HG02759 (cell line): Measurements from ENCODE around the gene TMEM245.

Source experiments
- ATAC-seq: cut with Tn5 transposase; IDR thresholded peaks from one replicate; pipeline ENCODE4 v1.9.1; 2021; ENCODE audit warnings: mild to moderate bottlenecking, moderate library complexity; ENCODE audit not compliant: unreplicated experiment

TMEM245 gene

GRCh38 chr9:109107402-109108240 lies 12.1 kb downstream of the TMEM245 start:
- no peak for ATAC-seq

GRCh38 chr9:109101810-109102209 lies 17.9 kb downstream of the TMEM245 start:
- peak; percentile 82 for ATAC-seq

- ATAC-seq = no peak
These were observed 18.5 kb downstream of the TMEM245 start for GRCh38 chr9:109101202-109101595.

DNA sequence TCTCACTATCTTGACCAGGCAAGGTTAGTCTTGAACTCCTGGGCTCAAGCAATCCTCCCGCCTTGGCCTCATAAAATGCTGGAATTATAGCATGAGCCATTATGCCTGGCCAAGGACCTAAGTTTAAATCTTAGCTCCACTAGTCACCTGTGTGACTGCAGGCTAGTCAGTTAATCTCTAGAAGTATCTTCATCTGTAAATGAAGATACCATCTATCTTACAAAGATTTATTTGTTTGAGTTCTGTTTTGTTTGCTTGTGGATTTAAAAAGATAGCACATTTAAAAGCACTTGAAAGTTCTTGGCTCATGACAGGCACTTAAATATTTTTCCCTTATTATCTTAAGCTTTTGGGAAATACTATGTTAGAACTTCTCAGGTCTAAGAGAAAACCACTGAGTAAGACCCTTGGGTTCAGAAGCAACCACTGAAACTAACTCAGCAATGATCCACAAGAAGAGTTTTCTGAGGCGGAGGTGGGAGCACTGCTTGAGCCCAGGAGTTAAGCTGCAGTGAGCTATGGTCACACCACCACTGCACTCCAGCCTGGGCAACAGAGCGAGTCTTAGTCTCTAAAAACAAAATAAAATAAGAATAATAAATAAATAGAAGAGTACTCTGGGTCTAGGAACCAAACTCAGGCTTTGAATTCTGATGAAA lies 19.1 kb downstream of the TMEM245 start:
- ATAC-seq = no peak

DNA sequence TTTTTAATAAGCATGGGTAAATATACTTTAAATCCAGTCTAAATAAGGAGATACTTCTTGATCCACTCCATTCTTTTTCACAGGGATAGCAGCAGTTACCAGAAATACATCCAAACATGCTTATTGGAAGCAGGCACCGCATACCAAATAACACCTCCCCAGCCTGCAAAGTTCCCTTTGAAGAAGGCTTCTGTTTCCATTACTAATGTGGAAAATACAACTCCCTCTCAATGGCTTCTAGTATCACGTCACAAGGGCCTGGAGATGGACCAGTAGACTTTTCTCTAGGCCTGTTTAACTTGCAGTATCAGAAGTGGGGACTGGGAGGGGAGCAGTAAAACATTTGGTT lies 20.8 kb downstream of the TMEM245 start:
- no peak for ATAC-seq

- no peak for ATAC-seq
These were observed 21.4 kb downstream of the TMEM245 start for GRCh38 chr9:109098171-109098959.

DNA sequence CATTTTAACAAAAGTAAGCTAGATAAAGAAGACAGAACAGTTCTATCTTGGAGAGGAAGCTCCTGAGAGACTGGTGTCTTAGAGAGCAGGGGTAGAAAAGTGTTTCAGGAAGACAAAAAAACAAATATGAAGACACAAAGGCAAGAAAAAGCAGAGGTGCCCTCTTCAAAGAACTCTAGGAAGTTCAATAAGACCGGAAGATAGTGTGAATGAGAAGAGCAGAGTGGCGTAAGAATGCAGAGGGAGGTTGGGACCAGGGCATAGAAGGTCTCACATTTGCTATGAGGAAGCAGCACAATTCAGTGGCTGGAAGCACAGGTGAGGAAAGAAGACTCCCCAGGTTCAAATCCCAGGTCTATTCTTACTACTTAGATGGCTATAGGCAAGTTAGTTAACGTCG lies 22.6 kb downstream of the TMEM245 start:
- no peak for ATAC-seq

DNA sequence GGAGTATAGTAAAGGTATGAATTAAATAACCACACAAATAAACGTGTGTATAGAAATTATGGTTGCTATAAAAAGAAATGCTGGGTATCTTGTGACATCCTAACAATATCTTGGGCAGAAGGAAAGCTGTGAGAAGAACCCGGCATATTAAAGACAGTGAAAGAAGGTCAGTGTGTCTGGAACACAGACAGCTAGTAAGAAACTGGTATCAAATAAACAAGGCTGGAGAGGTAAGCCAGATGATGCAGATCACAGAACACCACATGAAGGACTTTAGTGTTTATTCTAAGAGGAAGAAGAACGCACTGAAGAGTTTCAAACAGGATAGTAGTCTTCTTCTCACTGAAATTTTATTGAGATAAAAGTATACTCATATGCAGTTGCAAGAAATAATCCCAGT lies 24.4 kb downstream of the TMEM245 start:
- no peak for ATAC-seq

GRCh38 chr9:109094268-109094667 lies 25.5 kb downstream of the TMEM245 start:
- no peak for ATAC-seq

- ATAC-seq = no peak
These were observed 27.2 kb downstream of the TMEM245 start for GRCh38 chr9:109092587-109092986.

GRCh38 chr9:109092051-109092580 lies 27.6 kb downstream of the TMEM245 start:
- ATAC-seq = no peak

DNA sequence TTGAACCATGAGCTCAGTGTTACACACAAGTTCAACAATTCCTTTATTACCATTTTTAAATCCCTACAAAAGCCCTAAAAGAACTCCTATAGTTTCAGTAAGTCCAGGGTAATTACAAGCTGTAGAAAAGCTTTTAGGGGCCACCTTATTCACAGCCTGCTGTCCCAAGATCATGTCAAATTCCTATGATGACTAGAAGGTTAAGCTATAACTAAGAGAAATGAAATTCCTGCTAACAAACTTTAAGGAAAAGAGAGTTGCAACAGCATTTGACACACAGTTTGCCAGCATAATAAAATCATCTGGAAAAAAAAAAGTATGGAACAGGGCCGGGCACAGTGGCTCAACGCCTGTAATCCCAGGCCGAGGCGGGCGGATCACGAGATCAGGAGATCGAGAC lies 31.5 kb downstream of the TMEM245 start:
- no peak for ATAC-seq

- no peak for ATAC-seq
These were observed 32.0 kb downstream of the TMEM245 start for GRCh38 chr9:109087795-109088194.

DNA sequence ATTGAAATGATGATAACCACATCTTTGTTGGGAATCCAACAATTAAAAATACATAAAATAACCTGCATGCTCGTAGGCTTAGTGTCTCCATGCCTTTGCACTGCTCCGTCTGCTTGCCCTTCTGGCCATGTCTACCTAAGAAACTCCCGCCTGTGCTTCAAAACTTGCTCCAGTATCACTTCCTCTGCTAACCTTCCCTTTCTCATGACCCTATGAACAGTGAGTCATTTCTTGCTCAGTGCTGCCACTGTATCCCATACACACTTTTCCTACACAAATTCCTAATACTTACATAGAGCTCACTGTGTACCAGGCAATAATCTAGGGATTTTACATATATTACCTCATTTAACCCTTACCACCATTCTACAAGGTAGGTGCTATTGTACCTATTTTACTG lies 33.5 kb downstream of the TMEM245 start:
- peak; percentile 86 for ATAC-seq

DNA sequence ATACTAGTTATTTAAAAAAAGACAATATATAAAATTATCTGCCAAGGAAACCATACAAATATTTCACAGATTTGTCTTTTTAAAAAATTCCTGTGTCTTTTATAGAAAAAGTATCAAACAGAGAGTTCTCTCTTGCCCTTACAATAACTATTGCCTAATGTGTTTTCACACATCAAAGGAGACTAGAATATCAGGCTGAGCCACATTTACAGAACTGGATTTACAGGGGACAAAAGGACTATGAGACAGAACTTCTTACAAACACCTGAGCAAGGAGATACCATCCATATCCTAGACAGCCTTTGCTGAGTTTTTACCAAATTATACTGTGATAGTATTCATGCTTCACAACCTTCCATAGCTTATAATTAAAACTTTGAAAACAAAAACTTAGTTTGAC lies 34.2 kb downstream of the TMEM245 start:
- no peak for ATAC-seq

DNA sequence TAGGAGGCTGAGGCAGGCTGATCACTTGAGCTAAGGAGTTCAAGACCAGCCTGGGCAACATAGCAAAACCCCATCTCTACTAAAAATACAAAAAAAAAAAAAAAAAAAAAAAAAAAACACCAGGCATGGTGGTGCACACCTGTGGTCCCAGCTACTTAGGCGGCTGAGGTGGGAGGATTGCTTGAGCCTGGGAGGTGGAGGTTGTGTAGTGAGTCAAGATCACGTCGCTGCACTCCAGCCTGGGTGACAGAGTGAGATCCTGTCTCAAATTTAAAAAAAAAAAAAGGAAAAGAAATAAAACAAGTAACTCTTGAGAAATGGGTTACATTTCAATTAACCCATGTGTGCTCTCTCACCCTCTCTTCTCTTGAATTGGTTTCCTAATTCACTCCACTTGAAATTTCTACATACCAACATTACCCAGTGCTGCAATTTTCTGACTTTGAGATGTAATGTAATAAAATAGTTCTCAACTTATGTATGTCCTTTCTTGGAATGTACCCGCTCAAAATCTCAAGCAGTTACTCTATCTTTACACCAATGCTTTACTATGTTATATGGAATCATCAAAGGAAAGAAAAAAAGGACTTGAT lies 35.8 kb downstream of the TMEM245 start:
- no peak for ATAC-seq

DNA sequence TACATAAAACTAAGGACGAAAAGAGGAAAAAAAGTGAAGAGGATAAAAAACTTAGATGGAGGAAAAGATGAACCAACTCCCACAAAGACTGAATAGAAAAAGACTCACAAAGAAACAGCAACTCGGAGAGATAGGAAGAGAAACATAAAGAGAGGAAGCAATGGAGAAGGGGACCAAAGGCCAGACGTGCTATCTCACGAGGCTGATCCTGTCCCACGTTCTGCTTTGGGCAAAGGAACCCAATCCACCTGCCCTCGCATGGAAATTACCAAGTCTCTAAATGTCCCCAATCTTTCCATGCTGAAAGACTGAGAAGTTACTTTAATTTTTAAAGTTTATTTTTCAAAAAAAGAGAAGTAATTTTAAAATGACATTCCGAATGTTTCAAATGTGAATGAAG lies 36.6 kb downstream of the TMEM245 start:
- no peak for ATAC-seq

DNA sequence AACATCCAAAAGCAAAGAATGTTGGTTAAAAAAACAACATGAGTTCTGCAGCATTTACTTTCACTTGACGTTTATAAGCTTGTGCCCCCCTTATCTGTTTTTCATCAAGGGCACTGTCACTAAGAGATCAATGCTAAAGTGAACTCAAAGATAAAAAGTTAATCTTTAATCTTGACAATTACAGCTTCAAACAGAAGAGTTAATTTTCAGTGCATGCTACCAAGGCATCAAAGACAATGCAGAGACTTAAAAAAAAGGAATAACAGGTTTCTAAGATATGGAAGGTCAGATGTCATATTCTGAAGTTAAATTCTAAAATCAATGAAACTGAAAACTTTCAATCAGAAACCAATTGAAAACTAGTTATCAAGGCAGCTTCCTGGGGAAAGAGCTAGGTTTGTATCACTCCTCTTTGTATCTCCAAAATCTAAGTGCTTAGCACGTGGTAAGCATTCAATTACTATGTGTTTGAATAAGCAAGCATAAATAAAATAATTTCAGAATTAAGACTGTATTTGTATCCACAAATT lies 37.6 kb downstream of the TMEM245 start:
- ATAC-seq = no peak

DNA sequence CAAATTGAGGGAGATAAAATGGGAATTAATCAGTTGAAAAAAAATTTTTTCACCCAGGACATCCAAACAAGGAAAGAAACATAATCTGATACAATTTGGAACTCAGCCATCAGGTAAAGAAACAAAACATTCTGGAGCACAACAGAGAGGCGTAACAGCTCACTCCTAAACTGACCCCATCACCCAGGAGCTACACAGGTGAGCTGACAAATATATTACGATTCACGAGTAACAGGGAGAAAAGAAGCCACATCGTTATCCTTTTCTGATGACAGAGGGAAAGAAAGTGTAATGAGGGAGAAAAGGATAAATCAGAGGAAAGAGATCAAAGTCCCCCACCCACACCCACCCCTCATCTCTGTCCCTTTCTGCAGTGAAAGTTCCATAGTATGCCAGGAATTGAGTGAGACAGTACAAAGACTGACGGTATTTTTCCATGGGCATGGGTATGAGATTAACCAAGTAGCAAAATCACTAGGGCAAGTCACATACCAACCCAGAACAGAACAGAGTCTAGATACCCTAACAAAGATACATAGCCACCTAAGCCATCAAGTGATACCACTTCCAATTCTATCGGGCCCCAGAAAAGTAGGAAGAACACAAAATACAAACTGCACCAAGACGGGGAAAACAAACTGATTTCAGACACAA lies 45.4 kb downstream of the TMEM245 start:
- ATAC-seq = no peak

DNA sequence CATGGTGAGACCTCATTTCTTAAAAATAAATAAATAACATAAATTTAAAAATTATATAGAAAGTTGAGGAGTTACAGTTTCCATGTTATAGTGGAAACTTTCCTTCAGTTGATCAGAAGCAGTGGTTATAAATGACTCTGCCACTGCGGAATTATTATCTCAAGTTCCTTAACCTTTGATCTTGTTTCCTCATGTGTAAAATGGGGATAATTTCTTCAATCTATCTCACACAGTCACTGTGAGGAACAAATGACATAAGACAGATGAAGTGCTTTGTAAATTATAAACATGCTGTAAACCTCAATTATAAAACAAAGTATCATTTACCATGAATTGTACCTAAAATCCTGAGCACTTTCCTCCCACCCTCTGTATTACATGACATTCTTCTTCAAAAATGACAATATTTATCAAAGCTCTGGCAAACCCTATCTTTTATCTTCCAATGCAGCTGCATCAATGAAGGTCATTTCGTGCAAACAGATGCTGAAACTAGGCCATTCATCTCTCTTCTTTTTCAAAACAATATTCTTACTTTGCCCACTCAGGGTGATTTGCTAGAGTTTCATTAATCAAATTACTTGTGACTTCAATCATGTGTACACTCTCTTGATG lies 46.8 kb downstream of the TMEM245 start:
- no peak for ATAC-seq
